Mesothelial cell of epicardium (in vitro differentiated cells): ENCODE measurements around the gene PRKG1. TPM values are rescaled to one million over a fixed set of nuclear protein-coding genes. Genes with fewer than 3 reads are reported as not detected.

Source experiments
- DNase-seq, 2 experiments: peaks; one replicate each; pipeline ENCODE4 v3.0.0; 2021; ENCODE audit warnings: low spot score in 2 of 2; ENCODE audit not compliant: unreplicated experiment in 2 of 2
- H3K27ac Mint-ChIP-seq: 2 replicates; pipeline ENCODE4 v1.8.0; 2021; ENCODE audit warnings: mixed read lengths
- H3K27me3 Mint-ChIP-seq: 2 replicates; pipeline ENCODE4 v1.8.0; 2021; ENCODE audit warnings: low read depth, mixed read lengths
- H3K36me3 Mint-ChIP-seq: 2 replicates; pipeline ENCODE4 v1.8.0; 2021; ENCODE audit warnings: mixed read lengths
- H3K4me1 Mint-ChIP-seq: 2 replicates; pipeline ENCODE4 v1.8.0; 2021; ENCODE audit warnings: mixed read lengths
- H3K4me3 Mint-ChIP-seq: 2 replicates; pipeline ENCODE4 v1.8.0; 2021; ENCODE audit warnings: mild to moderate bottlenecking, moderate library complexity, mixed read lengths
- H3K9me3 Mint-ChIP-seq: 2 replicates; pipeline ENCODE4 v1.8.0; 2021; ENCODE audit warnings: mixed read lengths
- total RNA-seq: library from RNA; stranded (reverse); gene quantifications from 3 replicates; pipeline ENCODE4 v1.2.1, GENCODE V29; 2021
- TF ChIP-seq, protein P1 (sequence below): fragments of 200-600 bp; sonication (generic); IDR thresholded peaks from one replicate; pipeline ENCODE4 v1.5.0; 2021; ENCODE audit warnings: antibody characterized with exemption; ENCODE audit not compliant: unreplicated experiment

Gene PRKG1
- total RNA-seq, 1 donor from 2014 or later: 37.0 TPM

DNA sequence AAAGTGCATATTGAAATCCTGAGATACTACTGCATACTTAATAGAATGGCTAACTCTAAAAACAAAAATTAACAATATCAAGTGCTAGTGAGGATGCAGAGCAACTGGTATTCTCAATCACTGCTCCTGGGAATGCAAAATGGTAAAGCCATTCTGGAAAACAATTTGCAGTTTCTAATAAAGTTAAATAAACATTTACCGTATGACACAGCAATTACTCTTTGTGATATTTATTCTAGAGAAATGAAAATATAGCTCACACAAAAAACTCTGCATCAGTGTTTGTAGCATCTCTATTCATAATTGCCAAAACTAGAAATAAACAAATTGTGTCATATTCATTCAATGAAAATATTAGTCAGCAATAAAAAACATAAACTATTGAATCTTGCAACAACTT lies 984.8 kb downstream of the PRKG1 start:
- TF ChIP-seq, protein P1, sequence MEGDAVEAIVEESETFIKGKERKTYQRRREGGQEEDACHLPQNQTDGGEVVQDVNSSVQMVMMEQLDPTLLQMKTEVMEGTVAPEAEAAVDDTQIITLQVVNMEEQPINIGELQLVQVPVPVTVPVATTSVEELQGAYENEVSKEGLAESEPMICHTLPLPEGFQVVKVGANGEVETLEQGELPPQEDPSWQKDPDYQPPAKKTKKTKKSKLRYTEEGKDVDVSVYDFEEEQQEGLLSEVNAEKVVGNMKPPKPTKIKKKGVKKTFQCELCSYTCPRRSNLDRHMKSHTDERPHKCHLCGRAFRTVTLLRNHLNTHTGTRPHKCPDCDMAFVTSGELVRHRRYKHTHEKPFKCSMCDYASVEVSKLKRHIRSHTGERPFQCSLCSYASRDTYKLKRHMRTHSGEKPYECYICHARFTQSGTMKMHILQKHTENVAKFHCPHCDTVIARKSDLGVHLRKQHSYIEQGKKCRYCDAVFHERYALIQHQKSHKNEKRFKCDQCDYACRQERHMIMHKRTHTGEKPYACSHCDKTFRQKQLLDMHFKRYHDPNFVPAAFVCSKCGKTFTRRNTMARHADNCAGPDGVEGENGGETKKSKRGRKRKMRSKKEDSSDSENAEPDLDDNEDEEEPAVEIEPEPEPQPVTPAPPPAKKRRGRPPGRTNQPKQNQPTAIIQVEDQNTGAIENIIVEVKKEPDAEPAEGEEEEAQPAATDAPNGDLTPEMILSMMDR: no peak
- H3K36me3 Mint-ChIP-seq: peaks cover 2% of the 10 kb centered on the region
- no peaks in the 10 kb centered on the region for H3K4me1 Mint-ChIP-seq
- no peak for DNase-seq
- no peaks in the 10 kb centered on the region for H3K9me3 Mint-ChIP-seq
- H3K4me3 Mint-ChIP-seq: no peak overlapping the region
- H3K27me3 Mint-ChIP-seq: no peaks in the 10 kb centered on the region
- no peak overlapping the region for H3K27ac Mint-ChIP-seq

DNA sequence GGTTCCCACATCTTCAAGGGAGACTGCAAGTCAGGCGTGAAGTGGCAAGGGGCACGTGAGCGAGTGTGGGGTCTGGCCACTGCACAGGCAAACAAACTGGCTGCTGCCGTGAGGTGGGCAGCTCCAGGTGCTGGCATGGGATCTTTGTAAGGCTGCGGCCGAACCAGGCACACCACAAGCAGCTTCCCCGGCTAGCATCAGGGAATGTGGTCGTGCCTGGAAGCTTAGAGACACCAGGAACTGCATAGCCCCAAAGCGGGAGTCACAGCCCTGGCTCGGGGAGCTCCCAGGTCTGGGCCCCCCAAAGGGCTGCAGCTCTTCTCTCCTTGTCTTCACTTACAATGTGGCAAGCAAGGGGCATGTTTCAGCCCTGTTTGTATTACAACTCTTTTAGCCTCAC lies 988.9 kb downstream of the PRKG1 start:
- Mint-ChIP-seq H3K27ac (no peak overlapping the region), H3K4me3 (no peak overlapping the region), H3K27me3 (no peaks in the 10 kb centered on the region), H3K9me3 (peaks cover under 1% of the 10 kb centered on the region), H3K36me3 (peaks cover 2% of the 10 kb centered on the region), H3K4me1 (no peaks in the 10 kb centered on the region)
- no peak for DNase-seq
- TF ChIP-seq, protein P1: no peak

GRCh38 chr10:52064084-52064845 lies 990.0 kb downstream of the PRKG1 start:
- DNase-seq: no peak
- H3K36me3 Mint-ChIP-seq: peaks cover 6% of the 10 kb centered on the region
- H3K27me3 Mint-ChIP-seq: no peaks in the 10 kb centered on the region
- peaks cover 4% of the 10 kb centered on the region for H3K9me3 Mint-ChIP-seq
- H3K4me3 Mint-ChIP-seq: no peak overlapping the region
- H3K4me1 Mint-ChIP-seq: no peaks in the 10 kb centered on the region
- no peak overlapping the region for H3K27ac Mint-ChIP-seq
- TF ChIP-seq, protein P1: no peak

DNA sequence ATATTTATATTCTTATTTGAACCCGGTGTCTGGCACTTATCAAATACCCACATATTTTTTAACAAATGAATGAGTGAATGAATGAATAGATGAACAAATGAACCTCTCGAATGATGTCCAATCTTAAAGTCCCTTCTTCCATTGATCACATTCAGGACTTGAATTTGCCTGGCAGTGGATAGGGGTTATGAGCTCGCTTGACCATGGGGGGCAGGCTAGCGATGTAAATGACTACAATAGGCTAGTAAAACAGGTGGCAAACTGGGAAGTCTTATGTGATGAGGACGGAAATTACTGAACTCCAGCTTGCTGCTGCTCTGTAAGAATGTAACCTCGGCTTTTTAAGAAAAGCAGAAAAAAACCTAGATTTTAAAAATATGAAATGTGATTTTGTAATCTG lies 992.1 kb downstream of the PRKG1 start:
- Mint-ChIP-seq H3K4me1 (no peaks in the 10 kb centered on the region), H3K4me3 (no peak overlapping the region), H3K9me3 (peaks cover 4% of the 10 kb centered on the region), H3K36me3 (peaks cover 6% of the 10 kb centered on the region), H3K27ac (no peak overlapping the region), H3K27me3 (no peaks in the 10 kb centered on the region)
- DNase-seq: no peak
- TF ChIP-seq, protein P1: no peak

GRCh38 chr10:52068485-52068884 lies 994.2 kb downstream of the PRKG1 start:
- Mint-ChIP-seq H3K27ac (no peak overlapping the region), H3K9me3 (peaks cover 4% of the 10 kb centered on the region), H3K27me3 (no peaks in the 10 kb centered on the region), H3K4me1 (no peaks in the 10 kb centered on the region), H3K4me3 (no peak overlapping the region), H3K36me3 (peaks cover 4% of the 10 kb centered on the region)
- TF ChIP-seq, protein P1: no peak
- DNase-seq: no peak
